GM11168 (cell line): Measurements from ENCODE around the gene SLC25A21.

Source experiments
- in situ Hi-C: fragments of 300-500 bp; cut with MboI; formaldehyde crosslinking; loops from one replicate; pipeline ENCODE4 v1.12.0; 2022; ENCODE audit warnings: low sequenced_read_pairs; ENCODE audit not compliant: unreplicated experiment

Gene SLC25A21

DNA sequence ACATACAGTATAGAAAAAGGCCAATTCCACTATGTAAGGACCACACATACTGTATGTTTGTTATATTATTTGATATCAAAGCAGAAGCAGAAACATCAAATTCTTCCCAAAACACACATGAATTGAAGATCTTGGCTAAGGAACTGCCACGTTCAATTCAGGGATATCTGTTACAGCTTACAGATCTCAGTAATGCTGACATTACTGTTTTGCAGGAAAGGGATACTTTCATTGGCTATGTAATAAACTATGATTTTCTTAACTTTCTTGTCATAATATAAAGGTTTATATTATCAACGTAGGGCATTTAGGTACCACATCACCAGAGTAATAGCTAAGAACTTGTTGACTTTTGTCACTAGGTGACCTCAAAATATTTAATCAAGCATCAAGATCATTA is 362.2 kb downstream of the SLC25A21 start:
- in situ Hi-C loops = no loop called here

DNA sequence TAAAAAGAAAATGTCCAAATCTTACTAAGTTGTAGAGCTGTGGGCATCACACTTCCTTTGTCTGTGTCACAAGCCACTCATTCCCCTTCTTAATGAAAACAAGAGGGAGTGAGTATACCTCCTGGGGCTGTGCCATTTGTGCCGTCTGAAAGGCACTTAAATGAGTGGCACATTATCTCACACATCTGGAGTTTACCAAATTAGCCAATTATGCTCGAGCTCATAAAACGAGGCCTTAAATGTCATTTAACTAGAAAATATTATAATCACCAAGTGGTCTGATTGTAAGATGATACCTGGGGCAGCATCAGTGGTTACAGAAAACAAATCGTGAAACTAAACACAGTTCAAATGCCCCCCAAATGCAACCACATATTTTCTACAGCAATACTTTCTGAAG is 364.7 kb downstream of the SLC25A21 start:
- in situ Hi-C loops = no loop called here

DNA sequence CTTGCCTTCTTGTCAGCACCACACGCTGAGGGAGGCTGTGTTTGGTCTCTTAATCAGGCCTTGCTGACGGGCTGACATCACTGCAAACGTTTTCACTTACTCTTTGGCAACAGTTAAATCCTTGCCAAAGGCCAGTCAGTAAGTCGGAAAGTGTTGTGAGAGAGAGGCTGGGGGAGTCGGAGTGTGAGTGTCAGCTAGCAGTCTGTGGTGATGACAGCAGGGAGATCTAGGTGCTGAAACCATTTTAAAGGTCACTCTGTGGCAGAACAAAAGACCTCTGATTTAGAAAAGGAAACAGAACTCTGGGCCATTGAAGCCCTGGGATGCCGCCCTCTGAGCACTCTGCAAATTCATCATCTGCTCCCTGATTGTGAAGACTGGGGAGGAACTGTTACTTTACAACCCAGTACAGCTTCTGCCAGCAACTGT is 367.3 kb downstream of the SLC25A21 start:
- in situ Hi-C loops = no loop called here

DNA sequence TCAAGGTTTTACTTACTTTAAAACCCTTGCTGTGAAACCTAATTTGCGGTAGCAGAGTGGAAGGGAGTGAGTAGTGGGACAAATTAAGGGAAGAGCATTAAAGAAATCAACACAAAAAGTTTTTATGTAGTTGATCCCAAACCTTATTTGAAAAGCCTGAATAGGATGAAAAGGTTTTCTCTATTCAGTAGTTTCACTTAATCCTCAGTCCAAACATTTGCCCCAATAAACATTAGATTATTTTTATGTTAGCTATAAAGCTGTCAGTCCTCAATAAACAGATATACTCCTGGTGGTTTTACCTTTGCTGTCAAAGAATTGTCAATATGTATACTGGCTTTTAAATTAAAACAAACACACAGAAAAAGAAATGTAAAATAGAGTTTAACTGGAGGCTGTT is 374.8 kb downstream of the SLC25A21 start:
- in situ Hi-C loops = no loop called here

DNA sequence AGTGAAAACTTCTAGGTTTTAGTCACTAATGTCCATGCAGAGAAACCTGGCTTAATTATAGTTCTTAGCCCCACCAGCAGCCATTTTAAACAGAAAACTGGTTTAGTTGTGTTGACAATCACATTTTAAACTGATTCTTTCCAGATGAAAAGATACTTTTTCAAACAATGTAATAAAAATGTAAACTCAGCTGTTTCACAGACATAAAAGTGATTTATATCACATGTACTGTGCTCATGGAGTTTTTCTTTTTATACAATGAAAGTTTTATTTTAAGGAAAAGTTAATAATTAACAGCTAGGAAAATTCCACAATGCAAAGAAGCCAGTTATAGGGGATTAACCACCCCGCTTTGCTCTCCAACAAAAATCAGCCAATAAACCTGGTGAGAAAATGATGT is 381.0 kb downstream of the SLC25A21 start:
- in situ Hi-C loops = no loop called here

DNA sequence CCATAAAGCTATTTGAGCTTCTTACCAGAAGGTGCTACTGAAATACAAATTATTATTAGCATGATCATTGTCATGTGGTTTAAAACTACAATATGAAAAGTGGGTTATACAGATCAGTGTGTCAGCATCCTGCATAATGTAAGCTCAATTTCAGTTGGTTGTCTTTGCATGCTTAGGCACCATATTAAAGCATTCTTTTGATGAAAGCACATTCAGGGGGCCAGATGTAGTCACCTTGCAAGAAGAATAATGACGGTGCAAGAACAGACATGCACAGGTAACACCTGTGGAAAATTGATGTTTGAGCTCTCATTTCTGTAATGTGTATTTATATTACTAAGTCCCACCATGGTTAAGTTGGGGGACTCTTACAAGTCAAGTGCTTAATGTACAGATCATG is 386.9 kb downstream of the SLC25A21 start:
- in situ Hi-C loops = no loop called here

DNA sequence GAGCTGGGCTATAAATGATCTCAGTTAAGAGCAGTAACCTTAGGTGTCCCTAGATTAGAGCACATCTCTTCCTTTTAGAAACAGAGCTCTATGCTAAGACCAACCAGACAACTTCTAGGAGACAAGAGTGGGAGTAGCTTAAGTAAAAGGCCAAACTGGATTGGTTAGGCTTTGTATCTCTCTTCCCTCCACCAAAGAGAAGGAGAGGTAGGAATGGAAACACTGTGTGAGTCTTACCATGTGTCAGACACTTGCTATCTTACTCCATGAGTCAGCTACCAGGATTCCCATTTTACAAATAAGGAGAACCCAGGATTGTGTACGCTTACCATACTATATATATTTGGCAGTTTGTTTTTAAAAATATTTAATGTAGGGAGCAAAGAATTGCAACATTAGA is 387.9 kb downstream of the SLC25A21 start:
- in situ Hi-C loops = no loop called here

DNA sequence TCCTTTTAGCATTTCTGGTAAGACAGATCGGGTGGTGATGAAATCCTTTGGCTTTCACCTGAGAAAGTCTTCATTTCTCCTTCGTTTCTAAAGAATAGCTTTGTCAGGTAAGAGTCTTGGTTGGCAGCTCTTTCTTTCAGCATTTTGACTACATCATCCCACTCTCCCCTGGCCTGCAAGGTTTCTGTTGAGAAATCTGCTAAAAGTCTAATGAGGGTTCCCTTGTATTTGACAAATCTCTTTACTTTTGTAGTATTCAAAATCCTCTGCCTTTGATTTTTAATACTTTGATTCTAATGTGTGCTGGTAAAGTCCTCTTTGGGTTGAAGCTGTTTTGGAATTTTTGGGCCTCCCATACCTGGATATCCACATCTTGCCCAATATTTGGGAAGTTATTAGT is 390.5 kb downstream of the SLC25A21 start:
- in situ Hi-C loops = no loop called here

DNA sequence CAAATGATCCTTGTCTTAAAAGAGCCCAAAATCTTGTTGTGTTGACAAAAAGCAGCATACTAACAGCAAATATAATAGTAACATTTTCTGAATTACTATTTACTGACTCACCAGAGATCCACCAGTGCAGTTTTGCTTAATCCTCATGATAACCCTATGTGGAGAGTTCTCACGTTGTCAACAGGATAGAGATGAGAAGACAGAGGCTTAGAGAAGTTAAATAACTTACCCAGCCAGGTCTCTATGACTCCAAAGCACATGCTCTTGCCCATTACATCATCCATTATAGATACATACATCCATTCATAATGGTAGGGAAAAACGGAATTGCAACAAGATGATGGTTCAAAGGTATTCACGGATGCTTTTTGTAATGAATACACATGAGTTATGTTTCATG is 398.8 kb downstream of the SLC25A21 start:
- in situ Hi-C loops = no loop called here

DNA sequence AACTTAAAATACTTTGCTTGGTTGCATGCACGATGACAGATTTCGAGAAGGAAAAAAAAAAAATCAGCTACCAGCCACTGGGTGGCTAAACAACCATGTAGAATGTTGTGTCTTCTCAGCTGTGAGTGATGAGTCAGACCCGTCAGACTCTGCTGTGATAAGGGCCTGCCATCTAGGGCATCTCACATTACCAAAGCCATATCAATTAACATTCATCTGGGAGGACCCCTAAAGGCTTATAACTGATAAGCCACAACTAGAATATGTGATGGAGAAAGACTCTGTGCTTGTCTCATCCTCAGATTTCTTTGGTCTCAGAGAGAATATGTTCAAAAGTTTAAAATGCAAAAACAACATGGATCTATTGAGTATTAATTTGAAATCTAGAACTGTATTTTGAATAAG is 399.3 kb downstream of the SLC25A21 start:
- in situ Hi-C loops = no loop called here

DNA sequence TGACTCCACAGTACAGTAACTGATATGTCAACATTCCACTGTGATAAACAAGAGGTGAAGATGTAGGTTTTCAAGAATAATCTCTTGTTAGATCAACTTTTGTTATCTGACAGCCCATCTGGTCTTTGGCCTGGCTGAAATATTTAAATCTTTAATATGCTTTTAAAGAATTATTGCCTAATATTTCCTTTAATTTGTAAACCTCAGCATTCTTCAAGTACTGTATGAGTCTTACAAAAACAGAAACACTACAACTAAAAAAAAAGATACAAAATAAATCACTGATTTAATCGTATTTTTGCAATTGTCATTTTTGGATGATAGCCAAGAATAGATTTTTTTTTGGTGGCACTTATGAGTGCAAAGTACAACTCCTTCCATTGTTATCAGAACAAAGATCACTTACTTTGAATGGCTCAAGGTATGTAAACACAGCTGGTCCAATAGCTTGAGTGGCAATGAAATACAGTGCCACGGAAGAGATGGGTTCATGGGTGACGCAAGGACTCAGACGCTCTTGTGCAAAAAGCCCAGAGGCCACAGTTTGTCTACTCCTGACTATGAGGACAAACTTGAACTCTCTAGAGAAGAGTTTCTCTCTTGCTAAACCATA is 401.3 kb downstream of the SLC25A21 start:
- in situ Hi-C loops = no loop called here

DNA sequence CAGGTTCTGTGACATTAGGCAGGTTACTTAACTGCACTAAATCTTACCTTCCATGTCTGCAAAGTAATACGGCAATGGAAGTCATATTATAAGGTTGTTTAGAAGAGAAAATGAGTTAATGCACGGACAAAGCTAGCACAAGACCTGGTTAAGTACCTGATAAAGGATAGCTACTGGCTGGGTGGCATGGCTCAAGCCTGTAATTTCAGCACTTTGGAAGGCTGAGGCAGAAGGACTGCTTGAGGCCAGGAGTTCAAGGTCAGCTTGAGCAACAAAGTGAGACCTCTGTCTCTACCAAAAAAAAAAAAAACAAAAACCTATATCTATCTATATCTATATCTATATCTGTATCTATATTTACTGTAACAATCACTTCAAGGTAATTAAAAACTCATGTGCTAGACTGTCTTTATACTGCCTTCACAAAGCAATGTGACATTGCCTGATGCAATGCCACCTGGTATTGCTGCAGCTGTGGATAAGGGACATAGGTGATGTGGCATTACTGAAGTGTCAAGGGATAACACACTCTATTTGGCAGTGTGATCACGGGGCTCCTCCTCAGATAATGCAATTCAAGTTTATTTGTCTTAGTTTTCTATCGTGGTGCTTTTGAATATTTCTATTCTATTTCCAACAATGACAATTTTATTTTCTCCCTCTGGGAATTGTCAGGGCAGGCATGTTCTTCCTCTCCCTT is 403.6 kb downstream of the SLC25A21 start:
- in situ Hi-C loops = no loop called here

DNA sequence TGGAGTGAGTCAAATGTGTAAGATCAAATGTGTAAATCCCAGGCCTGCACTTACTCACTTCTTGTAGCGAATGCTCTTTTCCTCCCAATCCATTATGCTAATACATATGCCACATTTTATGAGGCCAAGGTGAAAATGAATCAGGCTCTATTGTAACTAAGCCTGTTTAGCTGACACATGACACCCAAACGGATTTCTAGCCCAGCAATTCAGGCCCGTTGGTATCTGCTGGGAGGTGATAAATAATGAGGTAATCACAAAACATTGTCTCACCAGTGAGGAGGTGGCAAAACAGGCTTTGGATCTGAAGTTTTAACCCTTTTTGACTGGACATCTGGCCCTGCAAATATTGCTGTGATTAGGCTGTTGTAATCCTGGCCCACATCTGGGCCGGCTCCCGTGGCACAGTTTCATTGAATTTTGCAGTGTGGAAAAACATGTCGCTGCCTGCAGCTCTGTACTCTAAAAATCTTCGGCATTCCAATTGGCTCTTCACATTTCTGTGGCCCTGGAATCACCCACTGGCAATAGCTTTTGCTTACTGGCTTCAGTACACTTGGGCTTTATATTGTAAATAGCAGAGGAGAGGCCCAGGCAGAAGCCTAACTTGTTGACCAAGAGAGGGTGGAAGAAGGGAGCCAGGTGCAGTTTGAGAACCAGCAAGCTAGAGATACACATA is 404.7 kb downstream of the SLC25A21 start:
- in situ Hi-C loops = no loop called here

DNA sequence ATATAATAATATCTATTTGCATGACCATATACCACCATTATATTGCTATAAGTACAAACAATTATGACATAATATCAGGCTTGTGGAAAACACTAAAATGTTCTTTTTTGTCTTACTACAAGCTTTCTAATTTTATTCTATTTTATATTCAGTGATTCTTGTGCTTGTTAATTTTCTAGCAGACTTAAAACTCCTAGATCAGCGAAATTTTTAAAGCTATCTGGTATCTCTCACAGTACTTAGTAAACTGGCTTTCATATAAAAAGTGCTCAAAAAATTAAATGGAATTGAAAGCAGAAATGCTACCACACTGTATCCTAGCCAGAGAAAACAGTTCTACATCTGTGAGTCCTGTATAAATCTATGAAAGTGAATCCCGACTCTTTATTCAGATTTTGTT is 405.4 kb downstream of the SLC25A21 start:
- in situ Hi-C loops = no loop called here

DNA sequence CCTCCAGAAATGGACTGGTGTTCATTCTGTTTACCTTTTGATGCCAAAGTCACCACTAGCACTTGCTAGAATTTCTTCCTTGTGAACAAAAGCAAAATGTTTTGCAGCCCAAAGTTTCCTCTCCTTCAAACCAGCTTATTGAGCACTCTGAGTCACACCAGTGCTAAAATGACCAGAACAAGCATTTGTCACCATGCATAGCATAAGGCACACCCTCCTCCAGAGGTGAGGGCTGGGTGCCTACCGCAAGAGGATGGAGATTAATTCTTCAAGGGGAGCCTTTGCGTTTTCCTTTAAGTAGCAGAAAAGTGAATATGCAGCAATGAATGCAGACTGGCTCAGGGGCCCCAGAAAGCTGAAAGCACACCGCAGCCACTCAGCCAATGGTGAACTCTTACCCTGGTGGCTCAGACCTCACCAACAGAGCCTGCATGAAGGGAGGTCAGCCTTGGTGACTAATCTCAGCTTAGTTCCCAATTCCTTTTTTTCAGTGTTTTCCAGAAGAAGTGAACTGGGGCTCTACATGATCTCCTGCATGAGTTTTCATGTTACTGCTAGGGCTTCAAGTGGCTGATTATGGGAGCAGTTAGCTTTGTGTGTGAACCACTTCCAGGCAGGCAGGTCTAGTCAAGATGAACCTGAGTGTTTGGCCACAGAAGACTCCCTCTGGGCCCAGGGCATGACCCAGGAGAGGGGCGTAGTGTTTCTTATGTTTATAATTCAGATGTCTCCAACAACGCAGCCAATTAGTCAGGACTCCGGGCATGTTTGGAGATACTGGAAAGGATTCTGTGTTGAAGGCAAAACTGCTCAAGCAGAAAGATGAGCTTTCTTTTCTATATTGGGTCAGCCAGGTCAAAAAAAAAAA is 414.4 kb downstream of the SLC25A21 start:
- in situ Hi-C loops = no loop called here

DNA sequence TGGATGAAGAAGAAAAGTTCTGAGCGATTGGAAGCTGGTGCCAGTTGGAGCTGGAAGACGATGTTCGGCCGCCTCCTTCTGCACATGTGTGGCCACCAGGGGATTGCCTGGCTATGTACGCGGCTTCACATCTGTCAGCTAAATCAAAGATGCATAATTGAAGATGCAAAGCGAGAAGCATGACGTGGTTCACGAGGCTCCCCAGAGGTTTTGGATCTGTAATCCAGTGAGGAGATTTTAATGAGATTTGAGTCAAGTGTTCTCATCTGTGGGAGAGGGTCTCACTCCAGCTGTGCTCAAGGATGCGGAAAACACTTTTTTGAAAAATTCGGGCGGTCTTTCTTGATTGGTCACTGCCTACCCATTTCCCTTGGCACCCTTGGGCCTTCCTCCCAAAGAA is 416.2 kb downstream of the SLC25A21 start:
- in situ Hi-C loops = no loop called here

DNA sequence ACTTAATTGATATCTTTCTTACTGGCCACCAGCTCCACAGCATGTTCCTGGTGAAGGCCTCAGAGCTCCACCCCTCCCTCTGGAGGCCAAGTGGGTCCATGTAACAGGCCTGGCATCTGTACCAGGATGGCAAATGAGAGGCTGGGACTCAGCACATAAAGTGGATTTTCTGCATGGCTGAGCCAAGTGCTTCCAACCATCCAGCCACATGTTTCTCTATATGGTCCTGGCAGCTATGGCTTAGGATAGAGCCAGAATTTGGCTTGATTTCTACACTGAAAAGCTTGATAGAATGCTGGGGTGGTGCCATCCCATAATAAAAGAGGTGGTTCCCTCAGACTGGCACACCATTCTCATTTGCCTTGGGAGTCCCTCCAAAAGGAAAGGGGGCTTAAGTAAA is 416.6 kb downstream of the SLC25A21 start:
- in situ Hi-C loops = no loop called here

DNA sequence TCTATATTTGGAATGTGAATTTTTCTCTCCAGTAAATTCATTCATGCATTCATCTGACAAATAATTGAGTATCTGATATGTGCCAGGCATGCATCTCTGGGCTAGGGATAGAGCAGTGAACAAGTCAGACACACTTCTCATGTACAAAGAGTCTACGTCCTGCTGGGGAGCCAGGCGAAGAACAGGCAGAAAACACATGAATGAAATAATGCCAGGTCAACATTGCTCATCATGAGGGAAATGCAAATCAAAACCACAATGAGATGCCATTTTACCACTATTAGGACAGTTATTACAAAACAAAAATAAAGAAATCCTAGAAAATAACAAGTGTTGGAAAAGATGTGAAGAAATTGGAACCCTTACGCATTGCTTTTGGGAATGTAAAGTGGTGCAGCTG is 420.5 kb downstream of the SLC25A21 start:
- in situ Hi-C loops = no loop called here

DNA sequence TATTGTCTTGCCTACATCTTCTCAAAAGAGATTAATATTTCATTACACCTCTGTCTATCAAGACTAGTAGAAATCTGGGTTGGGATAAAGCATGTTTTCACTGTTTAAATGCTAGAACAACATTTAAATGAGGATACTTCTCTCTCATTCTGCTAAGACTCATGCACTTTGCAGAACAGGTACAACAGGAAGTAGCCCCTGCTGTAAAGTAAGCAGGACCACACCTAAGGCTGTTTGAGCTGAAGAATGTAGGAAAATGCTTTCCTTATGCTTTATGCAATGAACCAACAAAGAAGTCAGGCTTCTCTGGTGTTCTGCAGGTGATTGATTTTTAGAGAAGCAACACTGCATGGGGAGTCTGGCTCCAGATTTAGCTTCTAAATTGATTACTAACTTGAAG is 421.3 kb downstream of the SLC25A21 start:
- in situ Hi-C loops = no loop called here

DNA sequence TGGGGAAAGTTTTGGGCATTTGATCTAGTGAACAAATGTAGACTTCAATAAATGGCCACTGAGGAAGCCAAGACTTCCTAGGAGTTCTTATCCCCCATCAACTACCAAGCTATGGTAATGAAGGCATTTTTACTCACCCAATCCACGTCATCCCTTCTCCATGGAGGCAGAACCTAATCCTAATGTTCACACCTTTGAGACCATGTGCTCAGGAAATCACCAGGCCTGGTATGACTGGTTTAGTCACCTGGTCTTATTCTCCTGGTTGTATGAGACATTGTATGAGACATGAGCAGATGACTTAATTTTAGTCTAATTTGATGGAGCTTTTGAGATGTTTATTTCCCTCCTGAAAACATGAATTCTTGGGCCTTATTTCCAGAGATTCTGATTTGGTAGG is 422.2 kb downstream of the SLC25A21 start:
- in situ Hi-C loops = no loop called here
